Neural crest cell (in vitro differentiated cells): ENCODE results near the gene POU2F1. TPM values are rescaled to one million over a fixed set of nuclear protein-coding genes. Genes with fewer than 3 reads are reported as not detected.

Source experiments
- DNase-seq: peaks from one replicate; pipeline ENCODE4 v3.0.0; 2021; ENCODE audit warnings: low read depth, mixed read lengths, low spot score
- H3K27ac Mint-ChIP-seq: one replicate; pipeline ENCODE4 v1.8.0; 2021; ENCODE audit warnings: mild to moderate bottlenecking, mixed read lengths; ENCODE audit not compliant: unreplicated experiment
- H3K27me3 Mint-ChIP-seq: 2 replicates; pipeline ENCODE4 v1.8.0; 2021; ENCODE audit warnings: low read depth, mild to moderate bottlenecking, mixed read lengths
- H3K36me3 Mint-ChIP-seq: 2 replicates; pipeline ENCODE4 v1.8.0; 2021; ENCODE audit warnings: low read depth, mild to moderate bottlenecking, mixed read lengths
- H3K4me1 Mint-ChIP-seq: 2 replicates; pipeline ENCODE4 v1.8.0; 2021; ENCODE audit warnings: mixed read lengths
- H3K4me3 Mint-ChIP-seq: one replicate; pipeline ENCODE4 v1.8.0; 2021; ENCODE audit warnings: mild to moderate bottlenecking, mixed read lengths
- H3K9me3 Mint-ChIP-seq: 2 replicates; pipeline ENCODE4 v1.8.0; 2021; ENCODE audit warnings: mixed read lengths
- total RNA-seq: library from RNA; stranded (reverse); gene quantifications from 2 replicates; pipeline ENCODE4 v1.2.1, GENCODE V29; 2021
- TF ChIP-seq, protein P1 (sequence below): fragments of 200-600 bp; sonication (generic); conservative IDR thresholded peaks from 2 replicates; pipeline ENCODE4 v1.5.0; 2021; ENCODE audit warnings: antibody characterized with exemption, mild to moderate bottlenecking

The POU2F1 gene
- total RNA-seq, 1 donor from 2014 or later, result 40.1 TPM

DNA sequence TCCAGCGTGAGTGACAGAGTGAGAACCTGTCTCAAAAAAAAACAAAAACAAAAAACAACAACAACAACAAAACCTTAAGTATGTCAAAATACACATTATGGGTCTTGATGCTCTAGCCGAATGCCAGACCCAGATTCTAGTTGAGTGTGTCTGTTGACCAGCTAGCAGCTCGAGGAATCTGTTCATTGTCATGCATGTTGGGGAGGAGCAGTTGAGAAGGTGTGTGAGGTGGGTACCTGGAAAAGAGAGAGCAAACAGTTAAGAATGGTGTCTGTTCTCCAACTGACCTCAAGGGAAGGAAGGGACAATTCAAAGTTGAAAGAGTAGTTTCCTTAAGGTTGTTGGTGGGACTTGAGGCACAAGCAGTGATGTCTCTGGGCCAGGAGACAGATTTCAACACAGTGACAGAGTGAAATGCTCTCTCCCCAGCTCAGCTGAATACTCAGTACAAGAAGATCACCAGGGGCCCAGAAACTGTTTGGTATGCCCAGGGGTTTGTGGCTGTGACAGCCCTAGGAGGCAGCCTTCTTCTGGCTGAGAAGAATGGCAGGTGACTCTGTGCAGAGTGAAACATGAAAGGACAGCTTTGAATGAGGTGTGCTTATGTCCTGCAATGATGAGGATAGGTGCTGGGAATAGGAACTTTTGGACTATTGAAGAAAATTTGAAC is 14.4 kb upstream of the POU2F1 start:
- DNase-seq, result no peak
- H3K4me1 Mint-ChIP-seq, result peaks cover 4% of the 10 kb centered on the region
- peaks cover 7% of the 10 kb centered on the region for H3K27me3 Mint-ChIP-seq
- H3K9me3 Mint-ChIP-seq, result peaks cover 13% of the 10 kb centered on the region
- H3K27ac Mint-ChIP-seq, result peak overlapping the region; percentile 70
- H3K36me3 Mint-ChIP-seq, result peaks cover 9% of the 10 kb centered on the region
- no peak overlapping the region for H3K4me3 Mint-ChIP-seq
- TF ChIP-seq, protein P1, sequence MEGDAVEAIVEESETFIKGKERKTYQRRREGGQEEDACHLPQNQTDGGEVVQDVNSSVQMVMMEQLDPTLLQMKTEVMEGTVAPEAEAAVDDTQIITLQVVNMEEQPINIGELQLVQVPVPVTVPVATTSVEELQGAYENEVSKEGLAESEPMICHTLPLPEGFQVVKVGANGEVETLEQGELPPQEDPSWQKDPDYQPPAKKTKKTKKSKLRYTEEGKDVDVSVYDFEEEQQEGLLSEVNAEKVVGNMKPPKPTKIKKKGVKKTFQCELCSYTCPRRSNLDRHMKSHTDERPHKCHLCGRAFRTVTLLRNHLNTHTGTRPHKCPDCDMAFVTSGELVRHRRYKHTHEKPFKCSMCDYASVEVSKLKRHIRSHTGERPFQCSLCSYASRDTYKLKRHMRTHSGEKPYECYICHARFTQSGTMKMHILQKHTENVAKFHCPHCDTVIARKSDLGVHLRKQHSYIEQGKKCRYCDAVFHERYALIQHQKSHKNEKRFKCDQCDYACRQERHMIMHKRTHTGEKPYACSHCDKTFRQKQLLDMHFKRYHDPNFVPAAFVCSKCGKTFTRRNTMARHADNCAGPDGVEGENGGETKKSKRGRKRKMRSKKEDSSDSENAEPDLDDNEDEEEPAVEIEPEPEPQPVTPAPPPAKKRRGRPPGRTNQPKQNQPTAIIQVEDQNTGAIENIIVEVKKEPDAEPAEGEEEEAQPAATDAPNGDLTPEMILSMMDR, result no peak

DNA sequence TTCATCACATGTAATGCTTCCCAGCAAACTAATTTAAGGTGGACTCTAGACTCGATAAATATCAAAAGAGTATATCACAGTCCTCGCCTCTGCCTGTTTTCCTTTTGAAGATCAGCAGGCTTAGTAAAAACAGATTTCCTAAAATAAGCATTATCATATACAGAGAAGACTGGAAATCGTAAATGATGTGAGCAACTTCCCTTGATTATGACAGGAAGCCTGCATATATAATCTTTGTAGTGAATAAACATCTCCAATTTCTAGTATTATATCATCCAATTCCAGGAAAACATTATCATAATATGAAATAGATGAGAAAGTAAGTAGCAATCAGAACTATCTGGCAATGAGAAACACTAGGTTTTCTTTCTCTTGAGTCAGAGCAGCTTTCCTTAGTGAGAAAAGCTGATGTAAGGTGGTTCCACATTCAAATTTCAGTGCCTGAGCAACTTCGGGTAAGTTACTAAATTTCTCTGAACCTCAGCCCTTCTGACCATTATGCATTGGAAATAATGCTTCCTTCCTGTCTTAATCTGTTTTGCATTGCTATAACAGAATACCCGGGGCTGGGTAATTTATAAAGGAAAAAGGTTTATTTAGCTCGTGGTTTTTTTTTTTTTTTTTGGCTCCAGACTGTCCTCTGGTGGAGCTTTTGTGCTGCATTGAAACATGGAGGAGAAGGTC is 12.6 kb upstream of the POU2F1 start:
- no peaks in the 10 kb centered on the region for H3K27me3 Mint-ChIP-seq
- peaks cover 8% of the 10 kb centered on the region for H3K4me1 Mint-ChIP-seq
- no peak for DNase-seq
- H3K9me3 Mint-ChIP-seq, result peaks cover 13% of the 10 kb centered on the region
- H3K36me3 Mint-ChIP-seq, result peaks cover 10% of the 10 kb centered on the region
- H3K27ac Mint-ChIP-seq, result no peak overlapping the region
- no peak overlapping the region for H3K4me3 Mint-ChIP-seq
- TF ChIP-seq, protein P1, result peak; percentile 24

DNA sequence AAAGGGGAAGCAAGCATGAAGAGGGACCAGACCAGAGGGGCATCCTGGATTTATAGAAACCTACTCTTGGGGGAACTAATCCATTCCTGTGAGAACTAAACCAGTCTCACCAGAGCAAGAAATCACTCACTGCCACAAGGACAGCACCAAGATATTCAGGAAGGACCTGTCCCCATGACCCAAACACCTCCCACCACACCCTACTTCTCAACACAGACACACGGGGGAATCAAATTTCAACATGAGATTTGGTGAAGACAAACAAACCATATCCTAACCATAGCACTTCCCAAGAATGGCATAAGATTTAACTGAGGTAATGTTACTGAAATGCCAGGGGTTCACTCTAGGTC is 12.1 kb upstream of the POU2F1 start:
- peaks cover 10% of the 10 kb centered on the region for H3K36me3 Mint-ChIP-seq
- H3K27ac Mint-ChIP-seq, result no peak overlapping the region
- TF ChIP-seq, protein P1, result no peak
- DNase-seq, result no peak
- H3K9me3 Mint-ChIP-seq, result peaks cover 13% of the 10 kb centered on the region
- no peak overlapping the region for H3K4me3 Mint-ChIP-seq
- no peaks in the 10 kb centered on the region for H3K27me3 Mint-ChIP-seq
- peaks cover 8% of the 10 kb centered on the region for H3K4me1 Mint-ChIP-seq

DNA sequence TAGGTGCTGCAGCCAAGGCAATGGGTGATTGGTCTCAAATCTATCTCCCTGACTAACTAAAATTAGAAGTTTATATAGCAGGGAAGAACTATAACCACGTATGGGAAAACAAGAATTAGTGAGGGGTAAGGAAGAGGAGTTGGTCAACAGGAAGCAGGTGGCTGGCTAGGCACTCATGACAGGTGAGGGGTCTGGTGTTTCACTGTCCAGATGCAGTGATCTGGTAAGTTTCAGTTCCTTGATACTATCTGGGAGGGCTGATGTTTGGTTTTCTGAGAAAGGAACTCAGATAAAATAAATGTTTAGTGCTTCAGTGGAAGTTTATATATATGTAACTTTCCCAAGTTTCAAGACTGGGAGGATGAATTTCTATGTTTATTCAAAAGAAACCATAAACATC is 11.6 kb upstream of the POU2F1 start:
- Mint-ChIP-seq H3K4me1 (peaks cover 8% of the 10 kb centered on the region), H3K9me3 (peaks cover 13% of the 10 kb centered on the region), H3K36me3 (peaks cover 10% of the 10 kb centered on the region), H3K27ac (no peak overlapping the region), H3K27me3 (no peaks in the 10 kb centered on the region), H3K4me3 (no peak overlapping the region)
- TF ChIP-seq, protein P1, result no peak
- no peak for DNase-seq

DNA sequence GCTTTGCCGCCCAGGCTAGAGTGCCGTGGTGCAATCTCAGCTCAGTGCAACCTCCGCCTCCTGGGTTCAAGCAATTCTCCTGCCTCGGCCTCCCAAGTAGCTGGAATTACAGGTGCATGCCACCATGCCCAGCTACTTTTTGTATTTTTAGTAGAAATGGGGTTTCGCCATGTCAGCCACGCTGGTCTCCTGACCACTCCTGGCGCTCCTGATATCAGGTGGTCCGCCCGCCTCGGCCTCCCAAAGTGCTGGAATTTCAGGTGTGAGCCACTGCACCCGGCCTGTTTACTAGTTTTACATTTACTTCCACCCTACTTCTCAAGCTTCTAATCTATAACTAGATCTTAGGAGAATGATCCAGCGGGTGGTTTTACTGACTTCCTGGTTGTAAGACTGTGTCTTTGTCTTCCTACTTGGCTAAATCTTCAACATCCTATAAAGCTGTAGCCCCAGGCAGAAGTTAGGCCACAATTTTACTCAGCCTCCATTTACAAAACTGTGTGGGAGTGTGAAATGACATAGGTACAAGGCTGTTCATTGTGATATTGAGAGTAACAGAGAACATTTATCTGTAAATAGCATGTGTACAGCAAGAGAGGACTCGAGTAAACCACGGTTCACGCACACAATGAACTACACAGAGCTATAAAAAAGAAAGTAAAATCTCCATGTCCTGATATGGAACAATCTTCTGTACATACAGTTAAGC is 9.6 kb upstream of the POU2F1 start:
- Mint-ChIP-seq H3K27me3 (no peaks in the 10 kb centered on the region), H3K4me1 (peaks cover 8% of the 10 kb centered on the region), H3K27ac (peak overlapping the region; percentile 39), H3K9me3 (peaks cover 9% of the 10 kb centered on the region), H3K36me3 (peaks cover 7% of the 10 kb centered on the region), H3K4me3 (no peak overlapping the region)
- TF ChIP-seq, protein P1, result no peak
- DNase-seq, result no peak
